Right renal cortex interstitium (tissue), 3 donors: ENCODE data around the gene CYBB. TPM values are rescaled to one million over a fixed set of nuclear protein-coding genes. Genes with fewer than 3 reads are reported as not detected.

Experiments used
- DNase-seq, 3 donors: peaks; one replicate each; pipeline ENCODE4 v3.0.0-alpha.2; 2013; ENCODE audit warnings: low read depth in 3 of 3, low spot score in 2 of 3
- polyA plus RNA-seq, 3 donors: library from polyadenylated mRNA; unstranded; fragments of 120-200 nt; gene quantifications; one replicate each; pipeline ENCODE4 v1.2.1, GENCODE V29; 2013; ENCODE audit not compliant: insufficient read length in 3 of 3

The CYBB gene
- polyA plus RNA-seq, 3 donors, result 11.0 to 12.9 (median 11.6) TPM

- DNase-seq, result no peak
These were observed 3.4 kb downstream of the CYBB start for GRCh38 chrX:37783305-37783704.

DNA sequence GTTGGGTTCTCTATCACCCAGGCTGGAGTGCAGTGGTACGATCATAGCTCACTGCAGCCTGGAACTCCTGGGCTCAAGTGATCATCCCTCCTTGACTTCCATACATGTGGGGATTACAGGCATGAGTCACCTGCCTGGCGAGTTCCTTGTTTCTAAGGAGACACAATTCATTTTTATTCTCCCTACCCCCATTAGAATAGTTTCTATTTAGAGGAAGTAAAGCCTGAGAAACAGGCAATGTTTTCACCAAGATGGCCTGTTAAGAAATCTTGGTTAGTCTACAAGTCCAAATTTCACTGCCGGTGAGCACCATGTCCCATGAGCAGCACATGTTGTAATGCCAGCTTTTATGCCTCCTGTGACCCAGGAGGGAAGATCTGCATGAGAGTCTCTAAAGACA lies 5.7 kb downstream of the CYBB start:
- DNase-seq, result no peak

- no peak for DNase-seq
These were observed 7.0 kb downstream of the CYBB start for GRCh38 chrX:37786624-37787422.

GRCh38 chrX:37787423-37787869 lies 7.6 kb downstream of the CYBB start:
- DNase-seq, result no peak

DNA sequence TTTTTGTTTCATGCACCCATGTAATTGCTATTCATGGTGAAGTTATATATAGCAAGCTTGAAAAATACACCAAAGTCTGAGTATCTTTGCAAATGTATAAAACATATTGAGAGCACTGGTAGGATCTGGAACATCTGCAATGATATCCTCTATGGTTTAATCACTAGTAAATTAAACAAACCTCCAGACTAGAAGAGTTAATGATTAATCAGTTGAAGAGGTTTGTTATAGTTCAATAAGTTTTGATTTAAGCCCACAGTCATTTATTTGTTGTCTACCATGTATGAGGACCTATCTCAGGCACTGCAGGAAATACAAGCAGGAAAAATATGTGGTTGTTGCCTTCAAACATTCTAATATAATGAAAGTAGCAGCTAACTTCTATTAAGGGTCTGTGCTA lies 16.5 kb downstream of the CYBB start:
- DNase-seq, result no peak

DNA sequence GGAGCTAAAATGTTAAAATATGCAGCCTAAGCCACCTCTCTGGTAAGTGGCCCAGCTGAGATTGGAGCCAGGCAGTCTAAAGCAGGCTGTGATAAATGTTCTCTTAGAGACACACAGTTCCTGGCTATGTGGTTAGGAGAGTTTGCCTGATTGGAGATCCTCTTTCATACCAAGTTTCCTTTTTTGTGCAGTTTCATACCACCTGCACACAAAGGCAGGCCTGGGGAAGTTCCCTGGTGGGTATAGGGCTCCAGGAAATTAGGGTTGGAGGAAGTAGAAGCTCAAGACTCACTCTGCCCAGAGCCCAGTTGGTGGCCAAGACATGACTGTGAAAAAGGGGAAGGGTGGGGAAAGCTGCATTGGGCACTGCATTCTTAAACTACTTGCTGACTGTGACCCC lies 16.9 kb downstream of the CYBB start:
- no peak for DNase-seq

DNA sequence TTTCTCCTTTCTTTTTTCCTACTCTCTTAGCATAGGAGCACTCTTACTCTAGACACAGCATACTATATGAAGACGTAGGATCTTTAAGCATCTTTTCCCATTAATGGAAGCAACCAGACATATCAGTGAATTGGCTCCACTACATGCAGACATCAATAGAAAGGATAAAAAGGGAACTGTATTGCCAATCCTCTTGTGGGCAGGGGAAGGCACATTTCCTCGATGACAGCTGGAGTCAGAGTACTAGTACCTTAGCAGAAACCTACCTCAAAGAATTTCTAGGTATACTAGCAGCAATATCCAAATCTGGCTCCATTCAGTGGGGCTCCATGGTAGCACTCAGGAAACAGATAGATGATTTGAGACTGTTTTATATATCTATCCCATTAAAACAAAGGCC lies 20.1 kb downstream of the CYBB start:
- no peak for DNase-seq

DNA sequence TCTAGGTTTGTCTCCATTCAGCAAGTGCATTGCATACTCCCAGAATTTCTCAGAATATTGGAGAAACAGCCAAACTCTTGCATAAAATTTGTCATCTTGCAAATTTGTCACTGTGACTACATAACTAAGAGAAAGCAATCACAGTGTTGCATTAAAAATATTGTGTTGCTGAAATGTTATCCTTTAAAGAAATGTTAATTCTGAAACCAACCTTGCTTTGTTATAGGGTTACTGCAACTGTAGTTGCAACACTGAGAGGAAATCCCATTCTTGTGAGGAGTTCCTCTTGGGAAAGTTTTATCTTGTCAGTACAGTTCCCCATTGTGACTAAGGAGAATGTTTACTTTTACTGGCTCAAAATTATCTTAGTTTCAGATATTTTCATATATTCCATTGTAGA lies 20.9 kb downstream of the CYBB start:
- no peak for DNase-seq

GRCh38 chrX:37802028-37802427 lies 22.2 kb downstream of the CYBB start:
- DNase-seq, result no peak

DNA sequence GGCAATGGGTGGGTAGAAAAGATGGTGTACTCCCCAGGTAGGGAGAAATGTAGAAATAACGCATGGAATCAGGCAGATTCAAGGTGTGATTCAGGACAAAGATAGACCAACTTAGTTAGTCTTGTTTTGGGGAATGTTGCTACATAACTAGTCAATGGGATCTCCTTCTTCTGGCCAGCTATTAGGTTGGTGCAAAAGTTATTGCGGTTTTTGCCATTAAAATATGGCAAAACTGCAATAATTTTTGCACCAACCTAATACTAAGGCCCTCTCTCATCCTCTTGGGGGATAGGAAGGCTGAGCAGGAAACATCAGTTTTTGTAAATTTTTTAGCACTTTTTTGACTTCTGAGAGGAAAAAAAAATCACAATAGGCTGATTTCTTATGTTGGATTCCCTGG lies 23.2 kb downstream of the CYBB start:
- no peak for DNase-seq

- no peak for DNase-seq
These were observed 30.1 kb downstream of the CYBB start for GRCh38 chrX:37809970-37810369.

- no peak for DNase-seq
These were observed 32.3 kb downstream of the CYBB start for GRCh38 chrX:37812110-37812509.

DNA sequence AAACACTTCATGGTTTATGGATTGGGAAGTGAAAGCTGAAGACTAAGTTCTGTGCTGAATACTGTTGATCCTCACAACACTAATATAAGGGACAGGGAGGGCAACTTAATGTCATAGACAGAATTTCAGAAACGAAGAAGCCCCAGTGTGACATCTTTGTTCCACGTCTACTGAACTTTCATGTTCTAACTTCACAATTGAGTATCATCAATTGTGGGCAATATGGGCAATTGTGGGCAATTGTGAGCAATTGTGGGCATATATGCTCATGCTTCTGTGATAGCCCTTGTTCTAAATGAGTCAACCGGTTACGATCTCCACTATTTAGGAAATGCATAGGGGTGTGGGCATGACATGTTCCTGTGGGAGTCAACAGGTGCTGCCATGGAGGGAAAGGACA lies 33.7 kb downstream of the CYBB start:
- no peak for DNase-seq

DNA sequence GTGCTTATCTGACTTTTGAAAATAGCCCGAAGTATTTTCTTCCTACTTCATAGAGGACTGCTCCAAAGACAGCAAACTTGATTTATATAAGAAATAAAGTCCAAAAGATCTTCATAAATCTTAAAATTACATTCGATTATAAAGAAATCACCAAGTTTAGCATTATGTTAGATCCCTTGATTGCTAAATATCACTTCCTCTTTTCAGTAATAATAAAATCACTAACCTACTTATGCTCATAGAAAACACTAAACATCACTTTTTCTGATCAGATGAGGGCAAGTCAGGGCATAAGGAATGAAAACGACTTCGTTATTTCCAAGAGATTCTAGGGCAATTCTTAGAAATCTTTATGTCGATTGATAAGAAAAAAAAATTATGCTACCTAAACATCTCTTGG lies 35.5 kb downstream of the CYBB start:
- no peak for DNase-seq

DNA sequence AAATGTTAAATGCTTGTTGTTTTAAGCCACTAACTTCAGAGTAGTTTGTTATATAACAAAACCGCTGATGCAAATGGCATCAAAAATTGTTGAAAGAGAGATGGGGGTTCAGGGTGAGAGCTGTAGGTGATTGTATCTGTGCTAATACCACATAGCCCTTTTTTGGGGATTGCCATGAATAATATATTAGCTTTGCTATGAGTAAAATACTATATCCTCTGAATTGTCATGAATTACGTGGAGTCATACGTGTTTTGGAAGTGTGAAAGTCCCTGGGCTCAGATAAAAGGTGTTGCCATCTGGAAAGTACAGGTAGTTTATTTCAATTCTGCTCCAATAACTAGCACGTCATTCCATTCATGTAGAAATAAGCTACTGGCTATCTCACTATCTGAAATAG lies 36.9 kb downstream of the CYBB start:
- no peak for DNase-seq

DNA sequence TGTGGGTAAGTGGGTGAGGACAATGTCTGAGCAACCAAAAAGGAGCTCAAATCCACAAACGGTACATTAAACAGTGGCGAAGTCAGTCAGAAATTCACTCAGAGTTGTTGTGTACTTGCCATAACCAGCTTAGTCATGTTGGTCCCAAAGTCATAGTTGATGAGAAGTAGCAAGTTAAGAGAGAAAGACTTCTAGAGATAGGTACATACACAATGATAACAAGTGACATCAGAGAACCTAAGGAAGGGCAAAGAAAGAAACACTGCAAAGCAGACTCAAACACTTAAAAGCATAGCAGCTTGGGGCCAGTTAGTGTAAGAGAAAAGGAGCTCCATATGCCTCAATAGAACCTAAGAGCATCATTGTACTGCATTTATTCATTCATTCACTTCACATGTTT lies 37.3 kb downstream of the CYBB start:
- no peak for DNase-seq

- no peak for DNase-seq
These were observed 37.7 kb downstream of the CYBB start for GRCh38 chrX:37817579-37817978.

- DNase-seq, result no peak
These were observed 38.2 kb downstream of the CYBB start for GRCh38 chrX:37818031-37818430.

GRCh38 chrX:37820646-37821045 lies 40.8 kb downstream of the CYBB start:
- DNase-seq, result no peak

DNA sequence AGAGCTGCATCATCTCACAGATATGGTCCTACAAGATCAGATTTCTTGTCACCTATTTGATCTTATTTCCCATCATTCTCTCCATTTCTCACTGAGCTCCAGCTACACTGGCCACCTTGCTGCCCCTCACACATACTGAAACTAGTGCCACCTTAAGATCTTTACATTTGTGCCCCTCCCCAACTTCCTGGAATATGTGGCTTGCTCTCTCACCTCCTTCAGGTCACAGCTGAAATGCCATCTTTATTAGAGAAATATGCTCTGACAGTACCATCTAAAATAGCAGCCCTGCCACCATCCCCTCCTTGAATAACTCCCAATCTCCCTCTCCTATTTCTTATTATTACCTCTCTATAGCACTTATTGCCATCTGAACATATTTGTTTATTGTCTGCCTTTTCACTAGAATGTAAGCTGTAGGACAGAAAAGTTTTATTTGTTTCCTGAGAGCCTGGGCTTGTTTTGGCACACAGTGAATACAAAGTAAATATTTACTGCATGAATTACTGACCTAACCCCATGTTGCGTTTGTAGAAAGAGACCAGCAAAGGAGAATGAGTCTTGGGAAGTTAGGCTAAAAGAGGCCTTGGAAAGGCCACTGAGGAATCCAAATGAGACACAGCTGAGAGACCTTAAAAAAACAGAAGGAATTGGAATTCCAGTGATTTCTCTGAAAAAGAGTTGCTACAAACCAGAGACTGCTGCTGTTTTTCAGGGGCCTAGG lies 44.8 kb downstream of the CYBB start:
- peak in 1 of 3 donors; percentile 9 for DNase-seq

- peak in 2 of 3 donors; percentile 8 to 9 for DNase-seq
These were observed 45.5 kb downstream of the CYBB start for GRCh38 chrX:37825215-37825842.

DNA sequence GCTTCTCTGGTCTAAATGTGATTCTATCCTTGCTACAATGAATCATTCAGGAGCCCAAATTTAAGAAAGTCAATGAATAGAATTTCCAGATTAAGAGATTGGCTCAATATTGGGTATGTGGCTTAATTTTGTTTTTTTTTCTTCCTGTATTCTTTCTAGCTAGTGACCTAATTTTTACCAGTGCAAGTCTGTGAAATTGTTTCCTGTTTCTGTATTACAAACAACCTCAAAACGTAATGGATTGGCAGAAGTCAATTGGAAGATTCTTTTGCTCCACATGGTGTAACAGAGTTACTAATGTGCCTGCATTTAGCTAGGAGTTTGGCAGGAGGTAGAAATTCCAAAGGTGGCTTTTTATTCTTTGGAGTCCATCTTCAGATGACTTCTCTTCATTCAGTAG lies 49.9 kb downstream of the CYBB start:
- DNase-seq, result no peak
